PC-3 (cell line): ENCODE measurements around the gene NUDT15. TPM values are rescaled to one million over a fixed set of nuclear protein-coding genes. Genes with fewer than 3 reads are reported as not detected.

Experiments used
- ATAC-seq: fragments of 200-7000 bp; cut with Tn5 transposase; 2 replicates; pipeline ENCODE4 v1.9.1; 2020; ENCODE audit warnings: mild to moderate bottlenecking, moderate library complexity
- BruUV-seq: library from RNA; stranded (reverse); fragments of 400-500 nt; replicated peaks from 2 replicates; lab custom pipeline; 2021; lab: Mats Ljungman, UMichigan
- CTCF ChIA-PET: fragments of 300-600 bp; sonication (Branson Sonifier 250); formaldehyde crosslinking; loops from one replicate; lab custom pipeline; 2022; ENCODE audit warnings: antibody characterized with exemption; lab: Charles Lee
- POLR2A ChIA-PET: fragments of 300-600 bp; sonication (Branson Sonifier 250); formaldehyde crosslinking; loops from one replicate; lab custom pipeline; 2022; ENCODE audit warnings: antibody characterized with exemption; ENCODE audit not compliant: unreplicated experiment; lab: Charles Lee
- DNase-seq: peaks from one replicate; pipeline ENCODE4 v3.0.0-alpha.2; 2015
- H2AFZ ChIP-seq: fragments of 300-600 bp; sonication (generic); 2 replicates; pipeline ENCODE4 v1.6.0; 2016; ENCODE audit warnings: antibody characterized with exemption, low read length
- H3F3A ChIP-seq: fragments of 300-600 bp; sonication (generic); one replicate; pipeline ENCODE4 v1.6.0; 2017; ENCODE audit warnings: antibody characterized with exemption, low read length, control low read depth, mild to moderate bottlenecking; ENCODE audit not compliant: unreplicated experiment
- H3K27ac ChIP-seq: fragments of 300-600 bp; sonication (generic); 2 replicates; pipeline ENCODE4 v1.5.1; 2016; ENCODE audit warnings: mild to moderate bottlenecking, low read length
- H3K27me3 ChIP-seq: fragments of 300-600 bp; sonication (generic); 2 replicates; pipeline ENCODE4 v1.6.1; 2016; ENCODE audit warnings: low read length, mixed read lengths
- H3K36me3 ChIP-seq: fragments of 300-600 bp; sonication (generic); 2 replicates; pipeline ENCODE4 v1.6.1; 2016; ENCODE audit warnings: low read depth, mixed run types, low read length, mixed read lengths
- H3K4me1 ChIP-seq: fragments of 300-600 bp; sonication (generic); 2 replicates; pipeline ENCODE4 v1.5.1; 2016; ENCODE audit warnings: low read length; ENCODE audit not compliant: insufficient read depth
- H3K4me2 ChIP-seq: fragments of 300-600 bp; sonication (generic); 2 replicates; pipeline ENCODE4 v1.6.0; 2016; ENCODE audit warnings: low read length
- H3K4me3 ChIP-seq: fragments of 300-600 bp; sonication (generic); 2 replicates; pipeline ENCODE4 v1.5.1; 2016; ENCODE audit warnings: mild to moderate bottlenecking, low read length, mixed read lengths
- H3K79me2 ChIP-seq: fragments of 300-600 bp; sonication (generic); 2 replicates; pipeline ENCODE4 v1.6.1; 2017; ENCODE audit warnings: low read length, mixed read lengths
- H3K9ac ChIP-seq: fragments of 300-600 bp; sonication (generic); 2 replicates; pipeline ENCODE4 v1.6.0; 2016; ENCODE audit warnings: mild to moderate bottlenecking, low read length
- H3K9me2 ChIP-seq: fragments of 300-600 bp; sonication (generic); replicated peaks from 2 replicates; pipeline ENCODE4 v1.6.1; 2016; ENCODE audit warnings: mixed run types, low read length, mixed read lengths
- H3K9me3 ChIP-seq: fragments of 300-600 bp; sonication (generic); 2 replicates; pipeline ENCODE4 v1.6.1; 2016; ENCODE audit warnings: low read length, mixed read lengths
- H4K20me1 ChIP-seq: fragments of 300-600 bp; sonication (generic); 2 replicates; pipeline ENCODE4 v1.6.1; 2016; ENCODE audit warnings: low read length, mixed read lengths
- CTCF ChIP-seq: fragments of 300-600 bp; sonication (generic); conservative IDR thresholded peaks from 2 replicates; pipeline ENCODE4 v1.5.1; 2017; ENCODE audit warnings: antibody characterized with exemption, low read depth, mild to moderate bottlenecking, low read length
- EZH2 ChIP-seq: fragments of 300-600 bp; sonication (generic); IDR thresholded peaks from one replicate; pipeline ENCODE4 v1.6.1; 2017; ENCODE audit warnings: antibody characterized with exemption, mild to moderate bottlenecking, low read length; ENCODE audit not compliant: unreplicated experiment
- EZH2phosphoT487 ChIP-seq: fragments of 300-600 bp; sonication (generic); IDR thresholded peaks from 2 replicates; pipeline ENCODE4 v1.6.1; 2018; ENCODE audit warnings: mild to moderate bottlenecking, antibody characterized with exemption, low read length, borderline replicate concordance
- intact Hi-C: fragments of 100-400 bp; cut with micrococcal nuclease; formaldehyde crosslinking; loops from 2 replicates; pipeline ENCODE4 v1.9.0; 2023
- total RNA-seq: library from RNA; depleted of rRNA; stranded (reverse); fragments of >200 nt; gene quantifications from 2 replicates; pipeline ENCODE4 v1.2.3, GENCODE V29; 2014

NUDT15 gene
- total RNA-seq, 1 experiment from 2014 or later = 27.0 TPM

GRCh38 chr13:48006396-48006795 lies 31.1 kb upstream of the NUDT15 start:
- H4K20me1 ChIP-seq = no peaks in the 10 kb centered on the region
- intact Hi-C loops = no loop called here
- H3K4me1 ChIP-seq = peaks cover 40% of the 10 kb centered on the region
- no TSS peak for BruUV-seq
- no peaks in the 10 kb centered on the region for H3K79me2 ChIP-seq
- peaks cover 3% of the 10 kb centered on the region for H3F3A ChIP-seq
- no peaks in the 10 kb centered on the region for H3K36me3 ChIP-seq
- ATAC-seq (peak; percentile 12), DNase-seq (peak; percentile 64)
- H3K9ac ChIP-seq = no peak overlapping the region
- H3K9me2 ChIP-seq = no peaks in the 10 kb centered on the region
- H3K4me3 ChIP-seq = no peak overlapping the region
- H3K27ac ChIP-seq = peak overlapping the region; percentile 40
- H3K27me3 ChIP-seq = no peaks in the 10 kb centered on the region
- ChIA-PET POLR2A (interaction anchor here (0.6 to 0.7 kb wide), 3 partner anchors 12 to 983 kb away, joined by 5 to 6 read pairs (median 6); no protein-coding TSS in a partner anchor), CTCF (no interaction called here)
- H3K9me3 ChIP-seq = no peaks in the 10 kb centered on the region
- no peak overlapping the region for H2AFZ ChIP-seq
- TF ChIP-seq CTCF = no peak
- no peak for TF ChIP-seq EZH2phosphoT487
- TF ChIP-seq EZH2 = no peak
- H3K4me2 ChIP-seq = peak overlapping the region; percentile 29

GRCh38 chr13:48009284-48009683 lies 28.2 kb upstream of the NUDT15 start:
- H2AFZ ChIP-seq = no peak overlapping the region
- H3K4me3 ChIP-seq = no peak overlapping the region
- CTCF ChIA-PET = no interaction called here
- no peaks in the 10 kb centered on the region for H3K9me3 ChIP-seq
- H3K9ac ChIP-seq = peak overlapping the region; percentile 16; the same call in 1 of the 2 replicates
- peak overlapping the region; percentile 45 for H3K4me2 ChIP-seq
- peak; percentile 78 for DNase-seq
- H3K79me2 ChIP-seq = no peaks in the 10 kb centered on the region
- peak; percentile 96 for ATAC-seq
- no peaks in the 10 kb centered on the region for H3K27me3 ChIP-seq
- no peaks in the 10 kb centered on the region for H3F3A ChIP-seq
- H3K27ac ChIP-seq = peak overlapping the region; percentile 74
- TF ChIP-seq CTCF = no peak
- TF ChIP-seq EZH2 = no peak
- no peak for TF ChIP-seq EZH2phosphoT487
- no peaks in the 10 kb centered on the region for H3K9me2 ChIP-seq
- no peaks in the 10 kb centered on the region for H3K36me3 ChIP-seq
- no TSS peak for BruUV-seq
- peaks cover 26% of the 10 kb centered on the region for H3K4me1 ChIP-seq
- intact Hi-C loops = loop anchor here (2.0 kb wide), 1 partner anchor 28 kb away; the partner anchor contains the start of gene NUDT15
- POLR2A ChIA-PET = no interaction called here
- no peaks in the 10 kb centered on the region for H4K20me1 ChIP-seq

- H3K9ac ChIP-seq = no peak overlapping the region
- no TSS peak for BruUV-seq
- ATAC-seq (no peak), DNase-seq (no peak)
- no peak overlapping the region for H3K27ac ChIP-seq
- ChIA-PET CTCF (no interaction called here), POLR2A (no interaction called here)
- no peak overlapping the region for H2AFZ ChIP-seq
- no peaks in the 10 kb centered on the region for H3K9me3 ChIP-seq
- peaks cover 25% of the 10 kb centered on the region for H3K4me1 ChIP-seq
- no peaks in the 10 kb centered on the region for H3K79me2 ChIP-seq
- no peaks in the 10 kb centered on the region for H3K36me3 ChIP-seq
- H3K4me2 ChIP-seq = no peak overlapping the region
- no peak overlapping the region for H3K4me3 ChIP-seq
- TF ChIP-seq EZH2 (no peak), EZH2phosphoT487 (no peak), CTCF (no peak)
- no peaks in the 10 kb centered on the region for H3K9me2 ChIP-seq
- no peaks in the 10 kb centered on the region for H3F3A ChIP-seq
- H4K20me1 ChIP-seq = no peaks in the 10 kb centered on the region
- no peaks in the 10 kb centered on the region for H3K27me3 ChIP-seq
- intact Hi-C loops = no loop called here
These were observed 26.8 kb upstream of the NUDT15 start for GRCh38 chr13:48010698-48011097.
